HG03460 (cell line): ENCODE results near the gene SHROOM2.

Source experiments
- ATAC-seq: cut with Tn5 transposase; IDR thresholded peaks from one replicate; pipeline ENCODE4 v1.9.1; 2021; ENCODE audit not compliant: unreplicated experiment

SHROOM2 gene

DNA sequence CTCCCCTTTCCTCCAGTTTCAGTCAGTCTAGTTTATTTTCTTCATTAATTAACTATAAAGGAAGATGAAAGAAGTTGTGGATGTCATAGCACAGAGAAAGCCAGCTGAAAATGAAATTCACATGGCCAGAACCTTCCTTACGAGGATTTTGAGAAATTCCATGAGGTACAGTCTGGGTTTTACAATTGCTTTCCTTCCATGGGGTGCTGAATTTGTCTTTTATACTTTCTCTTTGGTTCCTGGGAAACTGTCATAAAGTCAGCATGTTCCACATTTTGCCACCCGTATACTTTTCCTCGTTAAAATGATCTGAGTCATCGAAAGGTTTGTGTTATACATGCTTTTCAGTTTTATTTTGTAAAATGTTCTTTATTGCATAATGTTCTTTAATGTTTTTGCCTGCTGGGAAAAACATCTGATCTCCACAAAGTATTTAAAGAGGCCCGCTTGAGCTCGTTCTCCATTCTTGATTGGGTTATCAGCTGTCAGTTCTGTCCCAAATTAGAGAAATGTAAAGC lies 102.8 kb downstream of the SHROOM2 start:
- no peak for ATAC-seq

GRCh38 chrX:9890681-9891091 lies 104.5 kb downstream of the SHROOM2 start:
- ATAC-seq: no peak

- ATAC-seq: no peak
Observed at GRCh38 chrX:9895225-9895912, 109.1 kb downstream of the SHROOM2 start.

DNA sequence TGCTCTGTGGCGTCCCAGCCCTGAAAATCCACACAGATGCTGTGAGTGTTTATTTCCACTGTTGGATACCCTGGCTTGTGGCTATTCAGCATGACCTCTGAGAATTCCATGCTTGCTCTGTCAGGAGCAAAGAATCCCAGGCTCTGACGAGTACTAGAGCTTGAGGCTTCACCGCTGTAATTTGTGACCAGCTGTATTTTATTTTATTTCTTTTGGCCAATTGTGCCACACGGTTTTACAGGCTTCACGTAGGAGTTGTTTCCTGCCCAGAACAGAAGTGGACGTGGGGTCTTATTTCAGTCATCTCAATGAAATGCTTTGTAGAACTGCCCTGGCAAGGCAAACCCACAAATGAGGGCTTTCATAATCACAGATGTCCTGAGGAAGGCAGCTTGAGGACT lies 111.5 kb downstream of the SHROOM2 start:
- no peak for ATAC-seq

DNA sequence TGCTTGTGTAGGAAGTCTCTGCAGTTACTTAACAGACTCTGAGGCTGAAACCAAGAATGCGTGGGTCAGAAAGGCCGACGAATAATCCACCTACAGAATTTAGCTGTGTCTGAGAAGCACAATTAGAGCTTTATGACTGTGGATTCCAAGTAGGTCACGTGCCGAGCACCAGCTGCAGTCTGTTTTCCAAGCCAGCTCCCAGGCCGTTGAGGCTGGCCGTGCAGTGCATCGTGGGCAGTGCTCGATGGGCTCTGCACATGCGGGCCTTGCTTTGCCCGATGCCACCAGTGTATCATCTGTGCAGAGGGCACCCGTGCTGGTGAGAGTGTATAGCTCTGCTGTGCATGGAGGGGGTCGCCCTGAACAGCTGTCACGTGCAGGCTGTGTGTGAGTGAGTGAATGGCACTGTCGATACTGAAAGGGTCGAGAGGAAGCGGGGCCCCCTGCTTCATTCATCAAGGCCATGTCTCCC lies 113.4 kb downstream of the SHROOM2 start:
- no peak for ATAC-seq

DNA sequence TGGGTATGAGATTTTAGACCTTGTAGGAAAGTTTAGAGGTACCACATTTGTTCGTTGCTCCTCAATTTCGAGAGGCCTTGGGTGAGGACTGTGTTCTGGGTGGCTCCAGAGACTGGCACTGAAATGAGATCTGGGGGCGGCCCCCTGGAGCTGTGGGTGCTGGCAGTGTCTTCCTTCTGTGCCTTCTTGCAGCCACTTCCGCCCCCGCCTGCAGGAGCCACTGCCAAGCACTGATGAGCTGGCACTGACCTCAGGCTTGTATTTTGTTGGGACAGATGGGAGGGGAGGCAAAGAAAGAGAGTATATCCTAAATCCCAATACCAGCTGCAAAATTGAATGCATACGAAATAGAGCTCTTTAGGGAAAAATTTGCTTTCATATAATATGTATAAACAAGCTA lies 116.4 kb downstream of the SHROOM2 start:
- no peak for ATAC-seq

DNA sequence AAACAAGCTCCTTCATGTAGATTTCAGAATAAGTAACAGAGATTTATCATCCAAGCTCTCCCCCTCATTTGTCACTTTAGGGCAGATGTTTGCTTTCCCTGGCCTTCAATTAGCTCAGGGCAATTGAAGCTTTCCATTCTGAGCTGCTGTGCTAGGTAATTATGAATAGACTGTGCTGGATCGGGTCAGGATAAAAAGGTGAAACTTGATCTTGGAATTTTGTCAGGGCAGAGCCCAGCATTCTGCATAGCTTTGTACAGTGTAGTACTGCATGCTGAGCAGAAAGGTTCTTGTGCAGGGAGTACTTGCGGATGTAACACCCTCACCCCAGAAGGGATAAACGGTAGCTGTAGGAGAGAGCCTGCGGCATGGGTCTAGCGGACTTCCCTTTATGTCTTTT lies 116.9 kb downstream of the SHROOM2 start:
- no peak for ATAC-seq

GRCh38 chrX:9905288-9905687 lies 119.1 kb downstream of the SHROOM2 start:
- ATAC-seq: no peak

- ATAC-seq: no peak
Observed at GRCh38 chrX:9905721-9906120, 119.5 kb downstream of the SHROOM2 start.

- ATAC-seq: no peak
Observed at GRCh38 chrX:9906919-9907318, 120.7 kb downstream of the SHROOM2 start.

- no peak for ATAC-seq
Observed at GRCh38 chrX:9907645-9908387, 121.6 kb downstream of the SHROOM2 start.

DNA sequence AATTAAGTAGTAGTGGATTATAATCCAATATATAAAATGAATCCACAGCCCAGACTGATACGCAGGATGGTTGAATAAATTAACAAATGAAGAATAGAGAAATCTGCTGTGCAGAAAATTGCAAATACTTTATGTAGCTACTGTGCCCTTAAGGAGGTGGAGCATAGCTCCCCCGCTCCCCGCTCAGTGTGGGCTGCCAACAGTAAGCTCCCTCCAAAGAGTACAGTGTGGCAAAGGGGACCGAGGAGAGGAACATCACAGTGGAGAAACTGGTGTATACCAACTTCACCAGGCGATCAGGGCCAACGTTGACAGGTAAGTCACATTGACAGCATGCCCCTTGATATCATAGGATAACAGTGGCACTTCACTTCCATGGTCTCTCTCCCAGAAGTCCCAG lies 123.0 kb downstream of the SHROOM2 start:
- no peak for ATAC-seq

DNA sequence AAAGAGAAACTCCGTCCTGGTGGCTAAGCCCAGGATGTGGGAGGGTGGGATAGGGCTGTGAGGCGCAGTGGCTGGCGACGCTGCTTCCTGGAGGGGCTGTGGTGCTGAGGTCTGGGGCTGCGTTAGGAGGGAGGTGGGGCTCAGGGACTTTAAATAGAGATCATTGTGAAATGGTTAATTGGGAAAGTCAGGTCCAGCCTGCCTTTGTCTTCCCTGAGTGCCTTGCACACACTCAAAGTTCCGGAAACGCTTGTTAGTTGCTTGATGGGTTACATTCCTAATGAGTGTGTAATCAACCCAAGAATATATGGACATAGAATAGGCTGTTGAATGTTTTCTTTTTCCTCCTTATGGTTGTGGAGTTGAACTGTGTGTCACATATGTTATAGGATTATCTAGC lies 125.3 kb downstream of the SHROOM2 start:
- ATAC-seq: no peak

GRCh38 chrX:9912351-9913145 lies 126.3 kb downstream of the SHROOM2 start:
- no peak for ATAC-seq

- ATAC-seq: no peak
Observed at GRCh38 chrX:9913146-9913433, 126.9 kb downstream of the SHROOM2 start.

- no peak for ATAC-seq
Observed at GRCh38 chrX:9917861-9918260, 131.6 kb downstream of the SHROOM2 start.

DNA sequence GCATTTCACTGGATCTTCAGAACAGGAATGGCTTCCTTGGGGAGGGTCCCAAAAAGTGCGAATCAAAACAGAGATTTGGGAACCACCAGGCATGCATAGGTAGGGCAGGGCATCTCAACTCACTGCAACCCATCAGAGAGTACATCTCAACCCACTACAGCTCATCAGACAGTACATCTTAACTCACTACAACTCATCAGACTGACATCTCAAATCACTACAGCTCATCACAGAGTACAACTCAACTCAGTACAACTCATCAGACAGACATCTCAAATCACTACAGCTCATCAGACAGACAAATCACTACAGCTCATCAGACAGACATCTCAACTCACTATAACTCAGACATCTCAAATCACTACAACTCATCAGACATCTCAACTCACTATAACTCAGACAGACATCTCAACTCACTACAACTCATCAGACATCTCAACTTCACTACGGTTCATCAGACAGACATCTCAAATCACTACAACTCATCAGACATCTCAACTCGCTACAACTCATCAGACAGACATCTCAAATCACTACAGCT lies 133.5 kb downstream of the SHROOM2 start:
- no peak for ATAC-seq

- ATAC-seq: no peak
Observed at GRCh38 chrX:9921407-9921806, 135.2 kb downstream of the SHROOM2 start.

GRCh38 chrX:9923357-9923756 lies 137.1 kb downstream of the SHROOM2 start:
- ATAC-seq: no peak

DNA sequence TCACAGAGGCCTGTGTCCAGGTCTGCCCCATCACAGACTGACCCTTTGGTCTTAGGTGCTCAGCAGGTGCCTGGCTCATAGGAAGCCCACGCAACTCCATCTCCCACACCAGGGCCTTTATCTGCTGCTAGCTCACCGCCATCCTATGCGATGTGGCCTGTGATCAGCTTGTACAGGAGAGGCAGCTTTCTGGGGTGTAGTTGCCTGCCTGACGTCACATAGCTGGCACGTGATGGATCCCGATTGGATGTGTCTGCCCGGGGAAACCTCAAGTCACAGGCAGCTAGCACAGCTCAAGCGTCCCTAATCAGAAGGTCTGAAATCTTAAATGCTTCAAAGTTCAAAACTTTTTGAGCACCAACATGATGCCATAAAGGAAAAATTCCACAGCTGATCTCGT lies 139.8 kb downstream of the SHROOM2 start:
- ATAC-seq: no peak

GRCh38 chrX:9927698-9928482 lies 141.7 kb downstream of the SHROOM2 start:
- no peak for ATAC-seq
